ENCODE data around the gene ANKRD42.

DNA sequence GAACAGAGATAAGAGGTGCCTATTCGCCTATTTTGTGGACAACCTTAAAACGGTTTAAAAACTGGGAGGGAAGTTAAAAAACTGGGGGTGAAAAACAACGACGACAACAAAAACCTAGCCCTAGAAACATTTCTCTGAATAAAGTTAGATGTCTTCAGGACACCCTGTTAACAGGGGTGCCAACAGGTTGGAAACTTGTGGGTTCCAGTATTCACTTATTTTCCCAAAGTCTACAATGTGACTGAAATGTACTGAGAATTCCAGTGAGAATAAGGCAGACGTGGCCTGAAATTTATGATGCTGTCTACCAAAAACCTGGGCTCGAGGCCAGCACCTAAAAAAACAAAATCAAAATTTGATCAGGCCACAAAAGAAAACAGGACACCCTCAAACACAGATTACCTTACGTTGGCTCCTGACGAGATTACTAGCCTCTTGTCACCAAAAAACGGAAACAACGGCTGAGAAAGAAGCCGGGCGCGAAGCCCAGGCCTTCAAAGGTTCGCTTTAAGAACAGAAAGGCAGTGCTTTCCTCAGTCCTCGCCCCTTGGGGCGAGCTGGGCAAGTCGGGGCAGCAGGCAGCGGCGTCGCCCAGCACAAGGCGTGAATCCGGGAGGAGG lies 91.7 kb downstream of the ANKRD42 start:
- TF ChIP-seq MYNN (tag by site-specific recombination; IDR thresholded peaks at IDR 0.05; ENCODE audit: borderline replicate concordance) (no peak), BCL11A (tag by site-specific recombination; IDR thresholded peaks at IDR 0.05; ENCODE audit: low read depth) (no peak), GLI2 (tag by site-specific recombination; IDR thresholded peaks at IDR 0.05; ENCODE audit: borderline replicate concordance, low read depth) (no peak), PRDM1 (tag by site-specific recombination; IDR thresholded peaks at IDR 0.05) (no peak), SETDB1 (IDR thresholded peaks at IDR 0.05; ENCODE audit: insufficient read length, low read length) (no peak)
- TF ChIP-seq, protein P1, sequence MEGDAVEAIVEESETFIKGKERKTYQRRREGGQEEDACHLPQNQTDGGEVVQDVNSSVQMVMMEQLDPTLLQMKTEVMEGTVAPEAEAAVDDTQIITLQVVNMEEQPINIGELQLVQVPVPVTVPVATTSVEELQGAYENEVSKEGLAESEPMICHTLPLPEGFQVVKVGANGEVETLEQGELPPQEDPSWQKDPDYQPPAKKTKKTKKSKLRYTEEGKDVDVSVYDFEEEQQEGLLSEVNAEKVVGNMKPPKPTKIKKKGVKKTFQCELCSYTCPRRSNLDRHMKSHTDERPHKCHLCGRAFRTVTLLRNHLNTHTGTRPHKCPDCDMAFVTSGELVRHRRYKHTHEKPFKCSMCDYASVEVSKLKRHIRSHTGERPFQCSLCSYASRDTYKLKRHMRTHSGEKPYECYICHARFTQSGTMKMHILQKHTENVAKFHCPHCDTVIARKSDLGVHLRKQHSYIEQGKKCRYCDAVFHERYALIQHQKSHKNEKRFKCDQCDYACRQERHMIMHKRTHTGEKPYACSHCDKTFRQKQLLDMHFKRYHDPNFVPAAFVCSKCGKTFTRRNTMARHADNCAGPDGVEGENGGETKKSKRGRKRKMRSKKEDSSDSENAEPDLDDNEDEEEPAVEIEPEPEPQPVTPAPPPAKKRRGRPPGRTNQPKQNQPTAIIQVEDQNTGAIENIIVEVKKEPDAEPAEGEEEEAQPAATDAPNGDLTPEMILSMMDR (tag by site-specific recombination; IDR thresholded peaks at IDR 0.05): no peak
